COLO829 (cell line): ENCODE results near the gene NXPH4.

Experiments
- DNase-seq: peaks from one replicate; pipeline ENCODE4 v3.0.0; 2012; ENCODE audit warnings: low spot score

Gene NXPH4

DNA sequence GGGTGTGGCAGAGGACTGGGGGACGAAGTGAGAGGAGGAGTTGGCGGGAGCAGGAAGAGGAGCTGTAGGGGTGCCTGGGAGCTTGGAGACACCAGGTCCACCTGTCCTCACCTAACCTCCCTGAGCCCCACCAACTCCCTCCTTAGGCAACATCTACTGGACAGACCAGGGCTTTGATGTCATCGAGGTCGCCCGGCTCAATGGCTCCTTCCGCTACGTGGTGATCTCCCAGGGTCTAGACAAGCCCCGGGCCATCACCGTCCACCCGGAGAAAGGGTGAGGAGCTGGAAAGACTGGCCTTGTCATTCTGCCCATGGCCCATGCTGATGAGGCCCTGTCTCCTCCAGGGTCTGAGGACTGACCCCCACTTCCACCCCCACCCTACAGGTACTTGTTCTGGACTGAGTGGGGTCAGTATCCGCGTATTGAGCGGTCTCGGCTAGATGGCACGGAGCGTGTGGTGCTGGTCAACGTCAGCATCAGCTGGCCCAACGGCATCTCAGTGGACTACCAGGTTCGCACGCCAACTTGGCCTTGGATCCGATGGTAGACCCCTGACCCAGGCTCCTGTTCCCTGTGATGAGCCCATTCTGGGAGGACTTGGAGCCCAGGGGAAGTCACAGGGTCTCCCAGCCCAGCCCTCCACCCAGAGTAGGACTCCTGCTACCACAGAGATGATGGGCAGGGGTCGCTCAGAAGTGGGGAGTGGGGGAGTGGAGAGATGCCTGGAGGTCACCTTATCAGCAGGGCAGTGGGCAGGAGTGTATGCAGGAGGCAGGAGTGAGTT, 32.5 kb upstream of the NXPH4 start:
- no peak for DNase-seq

DNA sequence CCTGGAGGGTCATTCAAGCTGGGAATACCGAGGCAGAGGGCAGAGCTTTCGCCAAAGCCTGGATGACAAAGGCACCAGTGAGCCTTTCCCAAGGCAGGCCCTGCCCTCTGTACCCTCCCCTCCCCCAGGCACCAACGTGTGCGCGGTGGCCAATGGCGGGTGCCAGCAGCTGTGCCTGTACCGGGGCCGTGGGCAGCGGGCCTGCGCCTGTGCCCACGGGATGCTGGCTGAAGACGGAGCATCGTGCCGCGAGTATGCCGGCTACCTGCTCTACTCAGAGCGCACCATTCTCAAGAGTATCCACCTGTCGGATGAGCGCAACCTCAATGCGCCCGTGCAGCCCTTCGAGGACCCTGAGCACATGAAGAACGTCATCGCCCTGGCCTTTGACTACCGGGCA, 31.2 kb upstream of the NXPH4 start:
- no peak for DNase-seq

DNA sequence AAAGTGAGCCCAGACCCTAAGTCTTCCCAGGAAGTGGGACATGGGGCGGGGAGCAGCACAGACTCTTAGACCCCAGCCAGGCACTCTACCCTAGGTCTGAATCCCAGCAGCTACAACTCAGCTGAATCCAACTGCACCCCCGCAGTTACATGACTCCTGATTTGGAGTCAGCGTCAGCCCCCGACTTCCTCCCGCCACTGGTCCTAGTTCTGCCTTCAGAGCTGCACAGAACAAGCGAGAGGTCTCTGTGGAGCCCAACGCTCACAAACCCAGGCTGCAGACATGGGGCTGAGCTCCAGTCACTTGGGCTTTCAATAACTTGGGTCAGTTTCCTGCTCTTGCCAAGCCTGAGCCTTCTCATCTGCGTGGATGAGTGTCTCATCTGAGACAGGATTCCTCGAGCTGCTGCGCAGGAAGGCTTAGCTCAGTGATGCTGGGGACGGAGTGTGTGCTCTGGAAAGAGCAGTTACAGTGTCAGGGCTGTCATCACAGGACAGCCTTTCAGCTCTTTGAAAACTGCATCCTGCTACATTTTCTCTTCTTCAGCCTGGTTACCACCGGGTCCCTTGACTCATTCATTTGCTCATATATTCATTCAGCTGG, 30.6 kb upstream of the NXPH4 start:
- DNase-seq: no peak

DNA sequence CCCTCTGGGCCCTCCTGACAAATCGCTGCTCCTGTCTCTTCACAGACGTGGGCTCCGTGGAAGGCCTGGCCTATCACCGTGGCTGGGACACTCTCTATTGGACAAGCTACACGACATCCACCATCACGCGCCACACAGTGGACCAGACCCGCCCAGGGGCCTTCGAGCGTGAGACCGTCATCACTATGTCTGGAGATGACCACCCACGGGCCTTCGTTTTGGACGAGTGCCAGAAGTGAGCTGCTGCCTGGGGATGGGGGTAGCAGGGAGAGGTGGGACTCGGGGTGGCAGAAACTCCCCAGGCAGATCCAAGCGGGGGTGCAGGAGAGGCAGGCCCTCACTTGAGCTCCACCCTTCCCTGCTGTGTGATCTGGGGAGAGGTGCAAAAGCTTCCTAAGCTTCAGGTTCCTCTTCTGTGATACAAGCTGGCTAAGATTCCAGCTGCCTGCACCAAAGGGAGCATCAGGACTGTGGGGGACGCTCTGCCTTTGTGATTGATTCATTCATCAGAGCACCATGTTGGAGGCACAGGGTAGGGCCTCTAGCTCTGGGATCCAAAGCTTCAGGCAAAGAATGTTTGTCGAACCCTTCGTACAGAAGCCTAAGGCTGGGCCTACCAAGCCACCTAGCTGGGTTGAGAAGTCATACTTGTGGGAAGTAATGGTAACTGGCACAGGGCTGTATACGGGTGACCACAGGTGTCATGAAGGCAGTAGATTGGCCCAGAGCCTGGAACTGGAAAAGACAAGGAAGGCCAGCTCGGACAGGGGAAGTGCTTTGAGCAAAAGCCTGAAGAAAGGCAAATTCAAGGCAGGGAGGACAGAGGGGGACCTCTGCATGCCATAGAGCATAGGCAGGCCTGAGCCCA, 29.1 kb upstream of the NXPH4 start:
- no peak for DNase-seq

DNA sequence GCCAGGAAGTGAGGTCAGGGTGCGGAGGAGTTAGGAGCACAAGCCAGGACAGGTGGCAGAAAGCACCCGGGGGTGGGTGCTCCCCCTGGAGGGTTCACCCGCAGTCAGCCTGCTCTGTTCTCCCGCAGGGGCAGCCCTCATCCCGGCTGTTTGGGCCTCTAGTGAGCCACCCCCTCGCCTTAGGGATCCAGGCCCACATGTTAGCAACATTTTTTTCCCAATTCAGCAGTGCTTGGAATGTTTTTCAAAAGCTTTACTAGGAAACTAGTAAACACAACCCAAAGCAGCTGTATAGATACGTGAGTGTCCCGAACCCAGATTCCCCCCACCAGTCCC, 28.5 kb upstream of the NXPH4 start:
- DNase-seq: no peak

DNA sequence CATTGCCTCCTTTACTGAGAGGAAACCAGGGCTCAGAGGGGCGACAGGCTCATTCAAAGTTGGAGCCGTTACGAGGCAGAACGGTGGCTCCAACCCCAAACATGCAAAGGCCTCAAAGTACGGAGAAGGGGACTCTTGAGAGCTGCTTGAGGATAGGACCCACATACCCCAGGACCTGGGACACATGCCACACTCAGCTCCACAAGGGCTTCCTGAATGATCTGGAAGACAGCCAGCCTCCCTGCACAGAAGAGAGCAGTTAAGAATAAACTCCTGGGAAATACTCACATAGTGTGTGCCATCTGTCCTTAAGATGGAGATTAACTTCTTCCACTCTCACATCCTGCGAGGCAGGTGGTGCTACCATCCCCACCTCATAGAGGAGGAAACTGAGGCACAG, 26.6 kb upstream of the NXPH4 start:
- DNase-seq: no peak

DNA sequence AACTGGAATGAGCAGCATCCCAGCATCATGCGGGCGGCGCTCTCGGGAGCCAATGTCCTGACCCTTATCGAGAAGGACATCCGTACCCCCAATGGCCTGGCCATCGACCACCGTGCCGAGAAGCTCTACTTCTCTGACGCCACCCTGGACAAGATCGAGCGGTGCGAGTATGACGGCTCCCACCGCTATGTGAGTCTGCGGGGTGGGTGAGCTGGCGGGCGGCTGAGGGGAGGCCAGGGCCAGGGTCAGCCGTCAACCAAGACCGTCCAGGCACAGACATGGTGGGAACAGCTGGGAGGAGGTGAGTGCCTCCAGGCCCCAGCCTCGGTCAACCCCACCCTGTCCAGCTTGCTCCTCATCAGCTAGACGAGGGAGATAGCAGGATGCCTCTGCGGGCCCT, 25.8 kb upstream of the NXPH4 start:
- no peak for DNase-seq

DNA sequence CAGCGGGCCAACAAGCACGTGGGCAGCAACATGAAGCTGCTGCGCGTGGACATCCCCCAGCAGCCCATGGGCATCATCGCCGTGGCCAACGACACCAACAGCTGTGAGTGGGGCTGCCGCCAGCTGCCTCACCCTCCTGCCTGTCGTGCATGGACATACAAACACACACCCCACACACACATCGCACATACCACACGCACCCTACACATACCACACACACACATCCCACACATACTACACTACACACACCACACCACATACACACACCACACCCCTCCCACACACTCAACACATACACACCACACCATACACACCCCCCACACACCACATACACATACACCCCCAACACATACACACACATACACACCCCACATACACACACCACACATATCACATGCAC, 25.2 kb upstream of the NXPH4 start:
- DNase-seq: no peak

DNA sequence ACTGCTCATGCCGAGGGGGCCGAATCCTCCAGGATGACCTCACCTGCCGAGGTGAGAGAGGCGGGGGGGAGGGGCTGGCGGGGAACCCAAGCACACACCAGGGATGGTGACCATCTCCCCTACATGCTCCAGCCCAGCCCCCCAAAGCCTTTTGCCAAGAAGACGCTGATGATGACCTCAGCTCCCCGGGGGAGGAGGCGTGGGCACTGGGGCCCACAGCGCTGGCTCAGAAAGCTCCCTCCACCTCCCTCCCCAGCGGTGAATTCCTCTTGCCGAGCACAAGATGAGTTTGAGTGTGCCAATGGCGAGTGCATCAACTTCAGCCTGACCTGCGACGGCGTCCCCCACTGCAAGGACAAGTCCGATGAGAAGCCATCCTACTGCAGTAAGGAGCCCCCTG, 23.7 kb upstream of the NXPH4 start:
- DNase-seq: no peak

DNA sequence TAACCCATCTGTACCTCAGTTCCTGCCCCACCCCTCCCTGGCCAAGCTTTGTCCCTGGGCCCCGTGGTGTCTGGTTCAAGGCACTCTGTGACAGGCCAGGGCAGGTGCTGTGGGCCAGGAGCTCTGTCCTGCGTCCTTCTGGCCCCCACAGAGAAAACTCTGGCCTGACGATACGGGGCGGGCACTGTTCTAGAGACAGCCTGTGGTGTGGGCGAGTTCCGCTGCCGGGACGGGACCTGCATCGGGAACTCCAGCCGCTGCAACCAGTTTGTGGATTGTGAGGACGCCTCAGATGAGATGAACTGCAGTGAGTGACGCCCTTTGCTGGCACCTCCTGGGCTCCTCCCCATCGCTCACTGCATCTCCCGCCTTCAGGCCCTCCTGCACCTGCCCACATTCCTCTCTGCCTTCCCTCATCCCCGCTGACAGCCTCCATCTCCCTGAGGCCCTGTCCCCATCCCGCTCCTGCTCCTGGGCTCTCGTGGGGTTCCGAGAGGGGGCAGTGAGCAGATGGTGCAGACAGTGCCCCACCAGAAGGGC, 22.8 kb upstream of the NXPH4 start:
- no peak for DNase-seq

DNA sequence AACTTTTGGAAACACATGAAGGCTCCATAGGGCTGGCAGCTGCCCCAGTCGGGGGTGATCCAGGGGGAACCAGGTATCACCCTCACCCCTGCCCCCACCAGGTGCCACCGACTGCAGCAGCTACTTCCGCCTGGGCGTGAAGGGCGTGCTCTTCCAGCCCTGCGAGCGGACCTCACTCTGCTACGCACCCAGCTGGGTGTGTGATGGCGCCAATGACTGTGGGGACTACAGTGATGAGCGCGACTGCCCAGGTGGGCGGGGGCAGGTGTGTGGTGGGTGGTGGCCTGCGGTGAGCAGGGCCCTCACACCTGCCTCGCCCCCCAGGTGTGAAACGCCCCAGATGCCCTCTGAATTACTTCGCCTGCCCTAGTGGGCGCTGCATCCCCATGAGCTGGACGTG, 22.3 kb upstream of the NXPH4 start:
- no peak for DNase-seq

DNA sequence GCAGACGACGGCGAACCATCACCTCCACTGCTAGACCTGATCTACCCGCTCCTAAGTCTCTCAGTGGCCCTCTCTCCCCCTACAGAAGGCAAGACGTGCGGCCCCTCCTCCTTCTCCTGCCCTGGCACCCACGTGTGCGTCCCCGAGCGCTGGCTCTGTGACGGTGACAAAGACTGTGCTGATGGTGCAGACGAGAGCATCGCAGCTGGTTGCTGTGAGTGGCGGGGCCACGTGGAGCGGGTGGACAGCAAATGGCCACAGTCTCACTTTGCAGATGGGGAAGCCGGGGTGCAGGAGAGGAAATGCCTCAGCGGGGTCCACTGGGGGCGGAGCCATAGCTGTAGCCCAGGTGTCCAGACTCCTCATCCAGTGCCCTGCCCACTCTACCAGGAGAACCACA, 21.4 kb upstream of the NXPH4 start:
- DNase-seq: no peak

DNA sequence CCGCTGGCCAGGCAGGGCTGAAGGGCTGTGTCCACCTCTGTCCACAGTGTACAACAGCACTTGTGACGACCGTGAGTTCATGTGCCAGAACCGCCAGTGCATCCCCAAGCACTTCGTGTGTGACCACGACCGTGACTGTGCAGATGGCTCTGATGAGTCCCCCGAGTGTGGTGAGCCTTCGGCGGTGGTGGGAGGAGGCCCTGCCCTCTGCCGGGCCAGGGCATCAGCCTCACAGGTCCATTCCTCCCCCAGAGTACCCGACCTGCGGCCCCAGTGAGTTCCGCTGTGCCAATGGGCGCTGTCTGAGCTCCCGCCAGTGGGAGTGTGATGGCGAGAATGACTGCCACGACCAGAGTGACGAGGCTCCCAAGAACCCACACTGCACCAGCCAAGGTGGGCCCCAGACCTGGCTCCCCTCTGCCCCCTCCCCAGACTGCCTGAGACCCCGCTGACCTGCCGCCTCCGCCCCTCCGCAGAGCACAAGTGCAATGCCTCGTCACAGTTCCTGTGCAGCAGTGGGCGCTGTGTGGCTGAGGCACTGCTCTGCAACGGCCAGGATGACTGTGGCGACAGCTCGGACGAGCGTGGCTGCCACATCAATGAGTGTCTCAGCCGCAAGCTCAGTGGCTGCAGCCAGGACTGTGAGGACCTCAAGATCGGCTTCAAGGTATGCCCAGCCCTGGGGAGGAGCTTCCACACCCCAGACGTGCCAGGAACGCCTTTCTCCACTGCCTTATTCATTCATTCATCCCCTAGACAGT, 20.8 kb upstream of the NXPH4 start:
- DNase-seq: no peak

DNA sequence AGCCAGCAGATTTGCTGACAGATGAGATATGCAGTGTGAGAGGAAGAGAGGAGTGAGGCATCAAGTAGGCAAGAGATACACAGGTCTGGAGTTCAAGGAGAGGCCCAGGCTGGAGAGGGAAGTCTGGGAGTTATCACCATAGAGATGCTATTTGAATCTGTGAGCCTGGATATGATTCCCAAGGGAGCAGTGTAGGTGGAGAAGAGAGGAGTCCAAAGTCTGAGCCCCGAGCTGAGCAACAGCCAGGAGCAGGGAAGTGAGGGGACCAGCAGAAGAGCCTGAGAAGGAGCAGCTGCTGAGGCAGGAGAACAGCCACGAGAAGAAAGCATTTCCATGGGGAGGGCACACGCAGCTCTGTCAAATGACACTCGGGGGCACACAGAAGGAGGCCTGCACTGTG, 20.2 kb upstream of the NXPH4 start:
- no peak for DNase-seq

DNA sequence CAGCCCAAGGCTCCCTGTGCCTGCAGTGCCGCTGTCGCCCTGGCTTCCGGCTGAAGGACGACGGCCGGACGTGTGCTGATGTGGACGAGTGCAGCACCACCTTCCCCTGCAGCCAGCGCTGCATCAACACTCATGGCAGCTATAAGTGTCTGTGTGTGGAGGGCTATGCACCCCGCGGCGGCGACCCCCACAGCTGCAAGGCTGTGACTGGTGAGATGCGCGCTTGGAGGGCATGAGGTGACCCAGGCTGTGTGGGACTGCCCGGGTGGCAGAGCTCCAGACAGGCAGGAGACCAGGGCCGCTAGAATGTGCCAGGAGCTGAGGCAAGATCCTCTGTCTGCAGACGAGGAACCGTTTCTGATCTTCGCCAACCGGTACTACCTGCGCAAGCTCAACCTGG, 19.6 kb upstream of the NXPH4 start:
- DNase-seq: no peak

DNA sequence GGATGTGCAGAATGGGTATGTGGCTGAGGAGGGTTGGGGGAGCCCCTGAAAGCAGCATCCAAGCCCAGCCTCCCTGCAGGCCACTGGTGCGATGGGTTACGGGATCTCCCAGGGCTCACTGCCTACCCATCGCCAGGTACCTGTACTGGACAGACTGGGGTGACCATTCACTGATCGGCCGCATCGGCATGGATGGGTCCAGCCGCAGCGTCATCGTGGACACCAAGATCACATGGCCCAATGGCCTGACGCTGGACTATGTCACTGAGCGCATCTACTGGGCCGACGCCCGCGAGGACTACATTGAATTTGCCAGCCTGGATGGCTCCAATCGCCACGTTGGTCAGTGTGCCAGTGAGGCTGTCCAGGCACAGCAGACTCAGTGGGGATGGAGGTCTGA, 18.3 kb upstream of the NXPH4 start:
- no peak for DNase-seq

DNA sequence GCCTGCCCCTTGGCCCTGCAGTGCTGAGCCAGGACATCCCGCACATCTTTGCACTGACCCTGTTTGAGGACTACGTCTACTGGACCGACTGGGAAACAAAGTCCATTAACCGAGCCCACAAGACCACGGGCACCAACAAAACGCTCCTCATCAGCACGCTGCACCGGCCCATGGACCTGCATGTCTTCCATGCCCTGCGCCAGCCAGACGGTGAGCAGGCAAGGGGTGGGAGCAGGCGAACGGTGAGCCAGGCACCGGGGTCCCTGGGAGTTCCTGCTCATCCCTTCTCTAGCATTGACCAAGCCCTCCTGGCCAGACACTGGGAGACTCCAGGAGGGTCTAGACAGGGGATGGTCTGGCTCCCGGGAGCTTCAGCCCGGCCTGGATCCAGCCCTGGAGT, 17.4 kb upstream of the NXPH4 start:
- no peak for DNase-seq

DNA sequence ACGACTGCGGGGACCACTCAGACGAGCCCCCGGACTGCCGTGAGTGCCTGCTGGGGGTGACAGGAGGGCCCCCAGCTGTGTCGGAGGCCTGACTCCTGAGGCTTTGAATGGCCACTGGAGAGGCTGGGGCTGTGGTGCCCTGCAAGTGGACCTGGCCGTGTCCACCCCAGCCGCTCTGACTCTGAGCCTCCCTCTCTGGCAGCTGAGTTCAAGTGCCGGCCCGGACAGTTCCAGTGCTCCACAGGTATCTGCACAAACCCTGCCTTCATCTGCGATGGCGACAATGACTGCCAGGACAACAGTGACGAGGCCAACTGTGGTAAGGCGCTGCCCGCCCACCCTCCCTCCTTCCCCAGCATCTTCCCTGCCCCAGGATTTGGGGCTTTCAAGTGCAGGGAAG, 16.1 kb upstream of the NXPH4 start:
- no peak for DNase-seq

DNA sequence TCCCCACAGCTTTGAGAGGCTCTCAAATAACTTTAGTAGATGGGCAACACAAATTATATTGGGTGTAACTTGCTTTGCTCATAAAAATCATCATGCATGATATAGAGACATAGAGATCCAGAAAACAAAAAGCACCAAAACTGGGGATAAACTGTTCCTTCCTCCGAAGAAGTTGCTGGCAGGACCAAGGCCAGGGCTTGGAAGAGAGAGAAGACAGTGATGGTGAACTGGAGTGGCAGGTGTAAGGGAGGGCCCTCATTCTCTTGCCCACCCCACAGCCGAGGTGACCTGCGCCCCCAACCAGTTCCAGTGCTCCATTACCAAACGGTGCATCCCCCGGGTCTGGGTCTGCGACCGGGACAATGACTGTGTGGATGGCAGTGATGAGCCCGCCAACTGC, 15.4 kb upstream of the NXPH4 start:
- DNase-seq: no peak

DNA sequence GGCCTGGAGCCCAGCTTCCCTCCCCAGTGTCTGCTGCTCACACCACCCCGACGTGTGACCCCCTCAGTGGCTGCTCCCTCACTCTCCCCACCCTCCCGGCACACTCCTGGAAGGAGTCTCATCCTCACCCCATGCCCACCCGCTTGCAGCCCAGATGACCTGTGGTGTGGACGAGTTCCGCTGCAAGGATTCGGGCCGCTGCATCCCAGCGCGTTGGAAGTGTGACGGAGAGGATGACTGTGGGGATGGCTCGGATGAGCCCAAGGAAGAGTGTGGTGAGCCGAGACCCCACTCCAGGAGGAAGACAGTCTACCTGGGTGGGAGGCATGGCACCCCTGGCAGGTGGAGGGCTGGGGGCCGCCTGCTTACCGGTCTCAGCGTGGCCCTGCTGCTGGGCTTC, 15.0 kb upstream of the NXPH4 start:
- no peak for DNase-seq

DNA sequence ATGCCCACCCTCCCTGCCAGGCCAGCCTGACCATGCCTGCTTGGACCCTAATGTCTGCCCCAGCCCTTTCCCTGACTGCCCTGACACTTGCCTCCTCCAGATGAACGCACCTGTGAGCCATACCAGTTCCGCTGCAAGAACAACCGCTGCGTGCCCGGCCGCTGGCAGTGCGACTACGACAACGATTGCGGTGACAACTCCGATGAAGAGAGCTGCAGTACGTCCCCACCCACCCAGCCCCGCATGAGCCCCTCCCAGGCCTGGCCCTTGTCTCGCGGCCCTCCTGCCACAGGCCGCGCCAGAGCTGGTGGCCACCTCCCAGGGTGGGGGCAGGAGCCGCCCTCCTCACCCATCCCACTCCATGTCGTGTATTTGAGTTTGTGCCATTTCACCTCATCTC, 14.3 kb upstream of the NXPH4 start:
- DNase-seq: no peak

DNA sequence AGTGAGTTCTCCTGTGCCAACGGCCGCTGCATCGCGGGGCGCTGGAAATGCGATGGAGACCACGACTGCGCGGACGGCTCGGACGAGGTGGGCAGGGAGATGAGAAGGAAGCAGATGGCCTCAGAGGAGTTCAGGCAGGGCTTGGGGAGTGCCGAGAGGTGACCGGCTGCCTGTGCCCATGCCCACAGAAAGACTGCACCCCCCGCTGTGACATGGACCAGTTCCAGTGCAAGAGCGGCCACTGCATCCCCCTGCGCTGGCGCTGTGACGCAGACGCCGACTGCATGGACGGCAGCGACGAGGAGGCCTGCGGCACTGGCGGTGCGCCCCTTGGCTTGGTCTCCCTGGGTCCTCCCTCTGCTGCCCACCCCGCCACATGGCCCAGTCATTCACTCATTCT, 13.4 kb upstream of the NXPH4 start:
- DNase-seq: no peak
